ENCODE measurements around the gene SYNRG. TPM values are rescaled to one million over a fixed set of nuclear protein-coding genes. Genes with fewer than 3 reads are reported as not detected.

SYNRG gene
- total and polyA plus RNA-seq, 4 donors: 6.5 to 20.5 (median 15.9) TPM

- TF ChIP-seq REST (IDR thresholded peaks at IDR 0.05) (no peak), SP1 (IDR thresholded peaks at IDR 0.05) (no peak), ATF3 (IDR thresholded peaks at IDR 0.05) (no peak), HNF4G (IDR thresholded peaks at IDR 0.05) (no peak)
Measured at GRCh38 chr17:37564252-37564651, 45.0 kb downstream of the SYNRG start (continued).

GRCh38 chr17:37562016-37562745, 47.0 kb downstream of the SYNRG start:
- Histone ChIP-seq H3K27me3 (ENCODE audit: control insufficient read depth in 4 of 4, insufficient read depth in 4 of 4, low read length in 3 of 4) (no peaks in the 10 kb centered on the region), H3K27ac (ENCODE audit: low read depth in 1 of 2, low read length in 2 of 2) (no peak overlapping the region), H3K9ac (ENCODE audit: low read depth in 1 of 2, low read length in 2 of 2) (no peak overlapping the region), H3K4me3 (ENCODE audit: low read depth in 1 of 3, low read length in 3 of 3) (no peak overlapping the region), H3K4me1 (ENCODE audit: control insufficient read depth in 4 of 4, insufficient read depth in 4 of 4, low read length in 3 of 4) (no peaks in the 10 kb centered on the region), H3K36me3 (ENCODE audit: control insufficient read depth in 4 of 4, insufficient read depth in 3 of 4, low read depth in 1 of 4, low read length in 3 of 4) (peaks cover 6 to 56% (median 40%) of the 10 kb centered on the region in 4 donors), H3K9me3 (ENCODE audit: control insufficient read depth in 4 of 4, low read length in 3 of 4) (no peaks in the 10 kb centered on the region)
- no peak for TF ChIP-seq TAF1 (conservative IDR thresholded peaks at IDR 0.05)
- no peak for TF ChIP-seq JUND (IDR thresholded peaks at IDR 0.05)
- no peak for TF ChIP-seq REST (IDR thresholded peaks at IDR 0.05)
- WGBS: 96% methylated on average over 5 of the region's 5 CpGs
- no peak for DNase-seq (ENCODE audit: low spot score)

GRCh38 chr17:37558299-37558698, 50.9 kb downstream of the SYNRG start:
- no peak overlapping the region for H3K27ac ChIP-seq (ENCODE audit: low read depth in 1 of 2, low read length in 2 of 2)
- 97% methylated on average over 2 of the region's 2 CpGs for WGBS
- no peaks in the 10 kb centered on the region for H3K4me1 ChIP-seq (ENCODE audit: control insufficient read depth in 4 of 4, insufficient read depth in 4 of 4, low read length in 3 of 4)
- H3K9ac ChIP-seq (ENCODE audit: low read depth in 1 of 2, low read length in 2 of 2): no peak overlapping the region
- H3K9me3 ChIP-seq (ENCODE audit: control insufficient read depth in 4 of 4, low read length in 3 of 4): no peaks in the 10 kb centered on the region
- H3K4me3 ChIP-seq (ENCODE audit: low read depth in 1 of 3, low read length in 3 of 3): no peak overlapping the region
- DNase-seq (ENCODE audit: low spot score): no peak
- H3K36me3 ChIP-seq (ENCODE audit: control insufficient read depth in 4 of 4, insufficient read depth in 3 of 4, low read depth in 1 of 4, low read length in 3 of 4): peaks cover 4 to 46% (median 33%) of the 10 kb centered on the region in 4 donors
- no peaks in the 10 kb centered on the region for H3K27me3 ChIP-seq (ENCODE audit: control insufficient read depth in 4 of 4, insufficient read depth in 4 of 4, low read length in 3 of 4)
- no peak for TF ChIP-seq REST (IDR thresholded peaks at IDR 0.05)
- TF ChIP-seq NR2F2 (IDR thresholded peaks at IDR 0.05): no peak
- TF ChIP-seq TAF1 (conservative IDR thresholded peaks at IDR 0.05): no peak
- TF ChIP-seq ZBTB33 (IDR thresholded peaks at IDR 0.05): no peak
- no peak for TF ChIP-seq HNF4A (conservative IDR thresholded peaks at IDR 0.05)
- no peak for TF ChIP-seq JUND (IDR thresholded peaks at IDR 0.05)
- no peak for TF ChIP-seq ATF3 (IDR thresholded peaks at IDR 0.05)
- TF ChIP-seq MAX (IDR thresholded peaks at IDR 0.05): no peak
- TF ChIP-seq FOXA1 (IDR thresholded peaks at IDR 0.05): no peak
- no peak for TF ChIP-seq RAD21 (IDR thresholded peaks at IDR 0.05)

Data from liver (tissue), 9 donors.